ENCODE measurements around the gene ASTN2.

Gene ASTN2

DNA sequence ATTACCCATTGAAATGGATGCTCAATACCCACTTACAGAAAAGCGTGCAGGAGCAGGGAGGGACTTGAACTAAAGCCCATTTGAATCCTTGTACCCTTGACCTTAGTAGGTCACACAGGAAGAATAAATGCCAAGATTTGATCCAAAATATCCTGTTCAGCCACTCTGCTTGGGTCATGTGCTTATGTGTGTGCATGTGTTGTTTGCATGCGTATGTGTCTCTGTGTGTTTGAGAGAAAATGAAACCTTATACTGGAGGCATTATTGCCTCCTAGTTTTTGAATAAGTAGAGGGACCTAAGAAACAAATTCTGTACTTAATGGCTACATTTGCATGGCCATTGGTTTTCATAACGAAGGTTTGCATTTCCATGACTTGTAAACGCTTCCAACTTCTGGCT is 791.1 kb downstream of the ASTN2 start:
- DNase-seq (ENCODE audit: low spot score) = no peak
- Histone ChIP-seq H3K27ac (peak overlapping the region in 1 of 2 donors; percentile 37), H3K4me3 (no peak overlapping the region)
- TF ChIP-seq, protein P1, sequence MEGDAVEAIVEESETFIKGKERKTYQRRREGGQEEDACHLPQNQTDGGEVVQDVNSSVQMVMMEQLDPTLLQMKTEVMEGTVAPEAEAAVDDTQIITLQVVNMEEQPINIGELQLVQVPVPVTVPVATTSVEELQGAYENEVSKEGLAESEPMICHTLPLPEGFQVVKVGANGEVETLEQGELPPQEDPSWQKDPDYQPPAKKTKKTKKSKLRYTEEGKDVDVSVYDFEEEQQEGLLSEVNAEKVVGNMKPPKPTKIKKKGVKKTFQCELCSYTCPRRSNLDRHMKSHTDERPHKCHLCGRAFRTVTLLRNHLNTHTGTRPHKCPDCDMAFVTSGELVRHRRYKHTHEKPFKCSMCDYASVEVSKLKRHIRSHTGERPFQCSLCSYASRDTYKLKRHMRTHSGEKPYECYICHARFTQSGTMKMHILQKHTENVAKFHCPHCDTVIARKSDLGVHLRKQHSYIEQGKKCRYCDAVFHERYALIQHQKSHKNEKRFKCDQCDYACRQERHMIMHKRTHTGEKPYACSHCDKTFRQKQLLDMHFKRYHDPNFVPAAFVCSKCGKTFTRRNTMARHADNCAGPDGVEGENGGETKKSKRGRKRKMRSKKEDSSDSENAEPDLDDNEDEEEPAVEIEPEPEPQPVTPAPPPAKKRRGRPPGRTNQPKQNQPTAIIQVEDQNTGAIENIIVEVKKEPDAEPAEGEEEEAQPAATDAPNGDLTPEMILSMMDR (IDR thresholded peaks at IDR 0.05) = no peak

- Histone ChIP-seq H3K27ac (no peak overlapping the region), H3K4me3 (no peak overlapping the region)
- TF ChIP-seq, protein P1 (IDR thresholded peaks at IDR 0.05) = no peak
- no peak for DNase-seq (ENCODE audit: low spot score)
Observed at GRCh38 chr9:116617389-116617788, 797.5 kb downstream of the ASTN2 start.

DNA sequence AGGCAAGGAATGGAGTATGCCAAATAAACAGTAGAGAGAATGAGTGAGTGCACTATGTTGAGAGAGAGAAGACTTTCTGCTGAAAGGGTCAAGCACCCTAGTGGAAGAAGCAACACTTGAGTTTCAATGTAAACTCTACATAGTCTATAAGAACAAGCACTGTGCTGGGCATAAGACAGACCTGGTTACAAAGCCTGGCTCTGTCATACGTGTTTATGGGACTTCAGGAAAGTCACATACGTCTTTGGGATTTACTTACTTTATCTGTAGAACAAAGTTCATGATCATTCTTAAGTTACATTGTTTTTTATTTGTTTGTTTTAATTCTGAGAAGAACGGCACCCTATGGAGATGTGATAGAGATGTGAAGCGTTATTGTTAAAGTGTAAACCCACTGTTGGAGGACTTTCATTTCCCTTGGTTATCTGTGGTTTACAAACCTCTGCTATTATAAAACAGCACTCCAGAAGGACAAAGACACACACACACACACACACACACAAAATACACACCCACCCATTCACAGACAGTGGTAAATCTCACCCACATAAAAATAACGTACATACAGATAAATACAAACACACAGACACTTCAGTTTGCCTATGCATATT is 798.4 kb downstream of the ASTN2 start:
- TF ChIP-seq, protein P1 (IDR thresholded peaks at IDR 0.05) = no peak
- Histone ChIP-seq H3K27ac (no peak overlapping the region), H3K4me3 (no peak overlapping the region)
- no peak for DNase-seq (ENCODE audit: low spot score)

DNA sequence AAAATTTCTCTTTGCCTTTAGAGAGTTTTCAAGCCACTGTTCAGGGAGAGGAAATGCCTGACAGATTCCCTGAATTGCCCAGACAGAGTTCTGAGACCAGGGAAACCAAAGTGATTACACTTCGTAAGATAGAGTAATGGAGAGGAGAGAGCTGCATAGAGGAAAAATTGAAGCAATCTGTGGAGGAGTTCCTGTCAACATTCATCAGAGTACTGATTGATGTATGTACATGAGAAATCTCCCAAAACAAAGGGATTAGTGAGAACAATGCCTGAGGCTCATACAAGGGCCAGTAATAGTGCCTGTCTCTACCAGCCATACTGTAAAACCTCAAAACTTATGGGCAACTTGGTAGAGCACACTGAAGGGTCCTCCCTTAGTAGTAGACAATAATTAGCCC is 806.8 kb downstream of the ASTN2 start:
- no peak for DNase-seq (ENCODE audit: low spot score)
- Histone ChIP-seq H3K27ac (no peak overlapping the region), H3K4me3 (no peak overlapping the region)
- TF ChIP-seq, protein P1 (IDR thresholded peaks at IDR 0.05) = no peak

DNA sequence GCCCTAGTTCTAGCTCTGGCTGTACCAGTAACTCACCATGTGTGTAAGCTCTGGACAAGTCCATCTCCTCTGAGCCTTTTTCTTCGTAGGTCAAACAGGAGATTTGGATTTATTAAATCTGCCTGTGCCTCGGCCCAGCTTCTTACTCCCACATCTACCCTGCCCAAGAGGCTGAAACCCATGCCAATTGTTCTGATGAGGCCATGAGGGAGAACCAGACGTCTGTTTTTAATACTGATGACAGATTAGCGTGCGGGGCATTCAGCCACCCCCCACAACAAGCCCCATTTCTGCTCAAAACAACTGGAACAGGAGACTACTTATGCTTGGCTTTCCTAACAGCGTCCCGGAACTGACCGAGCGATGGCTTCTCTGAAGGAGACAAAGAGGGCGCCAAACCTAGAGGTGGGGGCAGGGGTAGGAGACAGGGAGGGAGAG is 808.9 kb downstream of the ASTN2 start:
- TF ChIP-seq, protein P1 (IDR thresholded peaks at IDR 0.05) = no peak

DNA sequence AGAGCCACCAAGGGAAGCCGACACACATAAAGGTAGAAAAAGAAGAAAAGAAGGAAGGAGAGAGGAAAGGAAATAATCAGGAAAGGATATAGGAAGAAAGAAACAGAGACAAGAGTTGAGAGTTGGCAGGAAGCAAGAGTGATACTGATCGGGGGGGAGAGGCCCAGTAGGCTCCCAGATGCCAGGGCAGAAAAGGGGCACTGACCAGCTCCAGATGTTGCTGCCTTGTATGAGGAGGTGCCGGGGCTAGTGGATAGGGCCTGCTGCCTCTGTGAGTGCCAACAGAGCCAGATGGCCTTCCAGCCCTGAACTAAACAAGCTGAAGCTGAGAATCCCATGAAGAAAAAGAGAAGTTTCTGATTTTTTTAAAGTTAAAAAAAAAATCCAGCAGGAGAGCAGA is 809.8 kb downstream of the ASTN2 start:
- no peak for DNase-seq (ENCODE audit: low spot score)
- Histone ChIP-seq H3K4me3 (no peak overlapping the region), H3K27ac (no peak overlapping the region)
- TF ChIP-seq, protein P1 (IDR thresholded peaks at IDR 0.05) = no peak

More for the DNA sequence above, 808.9 kb downstream of the ASTN2 start:
- Histone ChIP-seq H3K27ac (peak overlapping the region in 1 of 2 donors; percentile 12), H3K4me3 (no peak overlapping the region)
- peak; percentile 75 for DNase-seq (ENCODE audit: low spot score)

DNA sequence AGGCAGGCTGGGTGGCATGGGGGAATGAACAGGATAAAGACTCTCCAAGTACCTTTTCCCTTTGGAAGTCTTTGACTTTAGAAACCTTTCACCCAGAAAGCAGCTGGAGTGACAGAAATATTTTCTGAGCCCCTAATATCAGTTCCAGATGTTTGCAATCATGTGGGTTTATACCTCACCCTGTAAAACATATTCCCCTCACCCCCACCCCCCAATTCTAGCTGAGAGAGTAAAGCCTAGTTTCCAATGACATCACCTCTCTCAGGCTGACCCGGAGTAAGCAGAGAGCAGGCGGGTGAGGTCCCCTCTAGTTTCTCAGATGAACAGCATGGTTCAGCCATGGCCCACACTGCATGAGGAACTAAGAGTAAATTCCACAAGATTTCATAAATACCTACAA is 810.6 kb downstream of the ASTN2 start:
- no peak overlapping the region for H3K27ac ChIP-seq
- H3K4me3 ChIP-seq = no peak overlapping the region
- TF ChIP-seq, protein P1 (IDR thresholded peaks at IDR 0.05) = no peak
- DNase-seq (ENCODE audit: low spot score) = no peak
